Ascending aorta (tissue), 2 donors: ENCODE results near the gene PLXNA4. TPM values are rescaled to one million over a fixed set of nuclear protein-coding genes. Genes with fewer than 3 reads are reported as not detected.

Experiments used
- DNase-seq, 2 donors: peaks; one replicate each; pipeline ENCODE4 v3.0.0-alpha.2; 2019; ENCODE audit warnings: low spot score in 2 of 2
- H3K27ac ChIP-seq, 2 donors: fragments of 200-600 bp; sonication (generic); one replicate each; pipeline ENCODE4 v1.5.1; 2016 to 2017; ENCODE audit warnings: mild to moderate bottlenecking in 1 of 2
- H3K27me3 ChIP-seq: fragments of 200-600 bp; sonication (generic); one replicate; pipeline ENCODE4 v1.5.1; 2017
- H3K36me3 ChIP-seq, 2 donors: fragments of 200-600 bp; sonication (generic); one replicate each; pipeline ENCODE4 v1.5.1; 2016
- H3K4me1 ChIP-seq, 2 donors: fragments of 200-600 bp; sonication (generic); one replicate each; pipeline ENCODE4 v1.5.1; 2016 to 2017; ENCODE audit warnings: mild to moderate bottlenecking in 1 of 2
- H3K4me3 ChIP-seq, 2 donors: fragments of 200-600 bp; sonication (generic); one replicate each; pipeline ENCODE4 v1.5.1; 2016 to 2017; ENCODE audit warnings: mild to moderate bottlenecking in 1 of 2
- H3K9me3 ChIP-seq, 2 donors: fragments of 200-600 bp; sonication (generic); one replicate each; pipeline ENCODE4 v1.5.1; 2016
- CTCF ChIP-seq, 3 experiments: fragments of 200-600 bp in 2 of 3; fragments of 450-650 bp in 1 of 3; sonication (generic) in 2 of 3; IDR thresholded peaks; one replicate each; pipeline ENCODE4 v1.5.1; 2016 to 2019; ENCODE audit warnings: antibody characterized with exemption in 3 of 3, mild to moderate bottlenecking in 1 of 3, moderate library complexity in 1 of 3
- intact Hi-C: fragments of 100-400 bp; cut with DNase I; formaldehyde crosslinking; loops from one replicate; pipeline ENCODE4 v1.15.1; 2023
- total RNA-seq: library from RNA; depleted of rRNA; stranded (reverse); fragments of >200 nt; gene quantifications from one replicate; pipeline ENCODE4 v1.1.0, GENCODE V29; 2016

PLXNA4 gene
- total RNA-seq, 1 donor from 2014 or later: 27.1 TPM

GRCh38 chr7:132255898-132256297, 320.4 kb downstream of the PLXNA4 start:
- no peaks in the 10 kb centered on the region for H3K27me3 ChIP-seq
- no peak for TF ChIP-seq CTCF (IDR thresholded peaks at IDR 0.05)
- intact Hi-C loops: loop anchor here (5.0 to 10.0 kb wide), 3 partner anchors 171 to 309 kb away; no protein-coding TSS in a partner anchor
- H3K9me3 ChIP-seq: no peaks in the 10 kb centered on the region
- H3K4me1 ChIP-seq: peaks cover 5 to 43% of the 10 kb centered on the region in 2 donors
- no peak overlapping the region for H3K4me3 ChIP-seq
- peak in 1 of 2 donors; percentile 70 for DNase-seq
- H3K27ac ChIP-seq: peak overlapping the region; percentile 68 to 72
- no peaks in the 10 kb centered on the region for H3K36me3 ChIP-seq

- no peak overlapping the region for H3K4me3 ChIP-seq
- H3K27me3 ChIP-seq: no peaks in the 10 kb centered on the region
- intact Hi-C loops: loop anchor here (5.0 to 10.0 kb wide), 3 partner anchors 172 to 308 kb away; no protein-coding TSS in a partner anchor
- no peaks in the 10 kb centered on the region for H3K36me3 ChIP-seq
- DNase-seq: no peak
- no peaks in the 10 kb centered on the region for H3K9me3 ChIP-seq
- H3K4me1 ChIP-seq: peaks cover 5 to 43% of the 10 kb centered on the region in 2 donors
- TF ChIP-seq CTCF (IDR thresholded peaks at IDR 0.05): no peak
- peak overlapping the region; percentile 58 to 72 for H3K27ac ChIP-seq
Observed at GRCh38 chr7:132255115-132255797, 321.0 kb downstream of the PLXNA4 start.

GRCh38 chr7:132254455-132254854, 321.8 kb downstream of the PLXNA4 start:
- no peaks in the 10 kb centered on the region for H3K27me3 ChIP-seq
- peaks cover 5 to 43% of the 10 kb centered on the region in 2 donors for H3K4me1 ChIP-seq
- H3K36me3 ChIP-seq: no peaks in the 10 kb centered on the region
- TF ChIP-seq CTCF (IDR thresholded peaks at IDR 0.05): no peak
- intact Hi-C loops: loop anchor here (10.0 kb wide), 1 partner anchor 190 kb away; no protein-coding TSS in a partner anchor
- no peak for DNase-seq
- H3K27ac ChIP-seq: no peak overlapping the region
- H3K9me3 ChIP-seq: no peaks in the 10 kb centered on the region
- no peak overlapping the region for H3K4me3 ChIP-seq

GRCh38 chr7:132252793-132253100, 323.5 kb downstream of the PLXNA4 start:
- H3K36me3 ChIP-seq: no peaks in the 10 kb centered on the region
- no peak for DNase-seq
- H3K27me3 ChIP-seq: no peaks in the 10 kb centered on the region
- H3K27ac ChIP-seq: no peak overlapping the region
- H3K4me3 ChIP-seq: no peak overlapping the region
- H3K9me3 ChIP-seq: no peaks in the 10 kb centered on the region
- intact Hi-C loops: loop anchor here (10.0 kb wide), 1 partner anchor 188 kb away; no protein-coding TSS in a partner anchor
- no peak for TF ChIP-seq CTCF (IDR thresholded peaks at IDR 0.05)
- H3K4me1 ChIP-seq: peaks cover 3 to 33% of the 10 kb centered on the region in 2 donors

GRCh38 chr7:132251327-132251659, 325.0 kb downstream of the PLXNA4 start:
- DNase-seq: peak; percentile 38 to 82
- no peaks in the 10 kb centered on the region for H3K9me3 ChIP-seq
- H3K4me3 ChIP-seq: no peak overlapping the region
- H3K4me1 ChIP-seq: peaks cover 3 to 22% of the 10 kb centered on the region in 2 donors
- no peaks in the 10 kb centered on the region for H3K27me3 ChIP-seq
- intact Hi-C loops: loop anchor here (10.0 kb wide), 1 partner anchor 186 kb away; no protein-coding TSS in a partner anchor
- no peak for TF ChIP-seq CTCF (IDR thresholded peaks at IDR 0.05)
- no peaks in the 10 kb centered on the region for H3K36me3 ChIP-seq
- H3K27ac ChIP-seq: peak overlapping the region in 1 of 2 donors; percentile 6
